Muscle layer of colon (tissue), 2 donors: Measurements from ENCODE around the gene SMIM22.
A peak's percentile ranks its signal among the peaks of the same experiment; 100 is the strongest.

ENCODE experiments used
- H3K27ac ChIP-seq: one replicate; pipeline ENCODE4 v1.7.0; 2013; ENCODE audit warnings: low read depth, mild to moderate bottlenecking, low read length, moderate library complexity
- H3K27me3 ChIP-seq, 2 donors: one replicate each; pipeline ENCODE4 v1.7.0; 2013; ENCODE audit warnings: low read length in 2 of 2, mild to moderate bottlenecking in 2 of 2; ENCODE audit not compliant: insufficient read depth in 2 of 2, control insufficient read depth in 1 of 2
- H3K36me3 ChIP-seq: one replicate; pipeline ENCODE4 v1.7.0; 2013; ENCODE audit warnings: mild to moderate bottlenecking, low read length; ENCODE audit not compliant: insufficient read depth
- H3K4me1 ChIP-seq: one replicate; pipeline ENCODE4 v1.7.0; 2013; ENCODE audit warnings: mild to moderate bottlenecking, low read length; ENCODE audit not compliant: insufficient read depth
- H3K4me3 ChIP-seq, 2 donors: one replicate each; pipeline ENCODE4 v1.7.0; 2013; ENCODE audit warnings: low read length in 2 of 2, low read depth in 1 of 2, mild to moderate bottlenecking in 1 of 2, moderate library complexity in 1 of 2
- H3K9ac ChIP-seq: one replicate; pipeline ENCODE4 v1.7.0; 2013; ENCODE audit warnings: low read length
- H3K9me3 ChIP-seq: one replicate; pipeline ENCODE4 v1.7.0; 2013; ENCODE audit warnings: mild to moderate bottlenecking, low read length
- donor health status: abdominal sarcoma.
- donor health status: Adenocarcinoma of cecum.

SMIM22 gene

GRCh38 chr16:4799171-4799855 lies 4.1 kb downstream of the SMIM22 start:
- H3K9ac ChIP-seq = no peak overlapping the region
- H3K27me3 ChIP-seq = no peaks in the 10 kb centered on the region
- H3K36me3 ChIP-seq = peaks cover 15% of the 10 kb centered on the region
- H3K4me1 ChIP-seq = peaks cover 27% of the 10 kb centered on the region
- H3K9me3 ChIP-seq = no peaks in the 10 kb centered on the region
- no peak overlapping the region for H3K4me3 ChIP-seq
- H3K27ac ChIP-seq = no peak overlapping the region

GRCh38 chr16:4800290-4801041 lies 5.3 kb downstream of the SMIM22 start:
- Histone ChIP-seq H3K9me3 (no peaks in the 10 kb centered on the region), H3K27me3 (no peaks in the 10 kb centered on the region), H3K9ac (no peak overlapping the region), H3K36me3 (peaks cover 25% of the 10 kb centered on the region), H3K4me3 (no peak overlapping the region), H3K4me1 (peaks cover 29% of the 10 kb centered on the region), H3K27ac (no peak overlapping the region)

GRCh38 chr16:4801051-4801961 lies 6.1 kb downstream of the SMIM22 start:
- Histone ChIP-seq H3K4me3 (peak overlapping the region; percentile 68 to 87), H3K27me3 (no peaks in the 10 kb centered on the region), H3K36me3 (peaks cover 25% of the 10 kb centered on the region), H3K27ac (peak overlapping the region; percentile 77), H3K9ac (peak overlapping the region; percentile 53), H3K9me3 (no peaks in the 10 kb centered on the region), H3K4me1 (peaks cover 29% of the 10 kb centered on the region)

GRCh38 chr16:4801962-4802658 lies 6.9 kb downstream of the SMIM22 start, which contains the start of gene ROGDI:
Gene ROGDI (minus strand): TSS chr16:4802633. CDS start chr16:4802571, 62 bp downstream.
- Histone ChIP-seq H3K27ac (peak within 1 kb of the TSS; percentile 77), H3K4me1 (peaks cover 29% of the 10 kb centered on the region), H3K27me3 (no peaks in the 10 kb centered on the region), H3K36me3 (peaks cover 25% of the 10 kb centered on the region), H3K9ac (peak within 1 kb of the TSS; percentile 64), H3K9me3 (no peaks in the 10 kb centered on the region), H3K4me3 (peak within 1 kb of the TSS; percentile 72 to 87)

GRCh38 chr16:4802659-4803287 lies 7.6 kb downstream of the SMIM22 start:
- H3K4me3 ChIP-seq = peak overlapping the region; percentile 72 to 87
- H3K27me3 ChIP-seq = no peaks in the 10 kb centered on the region
- peaks cover 32% of the 10 kb centered on the region for H3K36me3 ChIP-seq
- peak overlapping the region; percentile 64 for H3K9ac ChIP-seq
- no peaks in the 10 kb centered on the region for H3K9me3 ChIP-seq
- H3K27ac ChIP-seq = peak overlapping the region; percentile 77
- peaks cover 29% of the 10 kb centered on the region for H3K4me1 ChIP-seq

GRCh38 chr16:4803401-4803844 lies 8.3 kb downstream of the SMIM22 start:
- Histone ChIP-seq H3K27me3 (no peaks in the 10 kb centered on the region), H3K36me3 (peaks cover 34% of the 10 kb centered on the region), H3K27ac (peak overlapping the region; percentile 77), H3K4me3 (peak overlapping the region in 1 of 2 donors; percentile 72), H3K9ac (peak overlapping the region; percentile 64), H3K9me3 (no peaks in the 10 kb centered on the region), H3K4me1 (peaks cover 29% of the 10 kb centered on the region)

- H3K36me3 ChIP-seq = peaks cover 27% of the 10 kb centered on the region
- no peak overlapping the region for H3K4me3 ChIP-seq
- H3K9me3 ChIP-seq = no peaks in the 10 kb centered on the region
- peak overlapping the region; percentile 77 for H3K27ac ChIP-seq
- no peak overlapping the region for H3K9ac ChIP-seq
- no peaks in the 10 kb centered on the region for H3K27me3 ChIP-seq
- peaks cover 29% of the 10 kb centered on the region for H3K4me1 ChIP-seq
Measured at GRCh38 chr16:4803898-4804762, 9.0 kb downstream of the SMIM22 start.

GRCh38 chr16:4805231-4805630 lies 10.1 kb downstream of the SMIM22 start:
- peaks cover 28% of the 10 kb centered on the region for H3K4me1 ChIP-seq
- H3K4me3 ChIP-seq = no peak overlapping the region
- H3K27me3 ChIP-seq = no peaks in the 10 kb centered on the region
- peaks cover 22% of the 10 kb centered on the region for H3K36me3 ChIP-seq
- no peak overlapping the region for H3K9ac ChIP-seq
- no peaks in the 10 kb centered on the region for H3K9me3 ChIP-seq
- H3K27ac ChIP-seq = peak overlapping the region; percentile 52

- no peak overlapping the region for H3K4me3 ChIP-seq
- H3K27me3 ChIP-seq = no peaks in the 10 kb centered on the region
- H3K9ac ChIP-seq = no peak overlapping the region
- H3K4me1 ChIP-seq = peaks cover 18% of the 10 kb centered on the region
- no peak overlapping the region for H3K27ac ChIP-seq
- peaks cover 27% of the 10 kb centered on the region for H3K36me3 ChIP-seq
- H3K9me3 ChIP-seq = no peaks in the 10 kb centered on the region
Measured at GRCh38 chr16:4806280-4806679, 11.1 kb downstream of the SMIM22 start.

- Histone ChIP-seq H3K4me3 (no peak overlapping the region), H3K27ac (no peak overlapping the region), H3K27me3 (no peaks in the 10 kb centered on the region), H3K9me3 (no peaks in the 10 kb centered on the region), H3K4me1 (no peaks in the 10 kb centered on the region), H3K9ac (no peak overlapping the region), H3K36me3 (peaks cover 55% of the 10 kb centered on the region)
Measured at GRCh38 chr16:4811242-4811641, 16.1 kb downstream of the SMIM22 start.
